Hepatocyte (in vitro differentiated cells): ENCODE data around the gene ENAH. TPM values are rescaled to one million over a fixed set of nuclear protein-coding genes. Genes with fewer than 3 reads are reported as not detected.
"Not testable (repeated sequence)": the region's sequence is repeated elsewhere in the genome, so short reads cannot be mapped to it uniquely, and the experiment has no call there.

Experiments used
- DNase-seq: peaks from one replicate; pipeline ENCODE4 v3.0.0-alpha.2; 2016; ENCODE audit warnings: low spot score
- H2AFZ ChIP-seq: fragments of 200-600 bp; sonication (generic); 2 replicates; pipeline ENCODE4 v1.6.0; 2016; ENCODE audit warnings: antibody characterized with exemption, mild to moderate bottlenecking
- H3K27ac ChIP-seq: fragments of 200-600 bp; sonication (generic); 2 replicates; pipeline ENCODE4 v1.5.1; 2016; ENCODE audit warnings: mild to moderate bottlenecking
- H3K27me3 ChIP-seq: fragments of 200-600 bp; sonication (generic); 2 replicates; pipeline ENCODE4 v1.6.1; 2016
- H3K36me3 ChIP-seq: fragments of 200-600 bp; sonication (generic); replicated peaks from 2 replicates; pipeline ENCODE4 v1.5.1; 2016; ENCODE audit warnings: low read depth; ENCODE audit not compliant: insufficient read depth
- H3K4me1 ChIP-seq: fragments of 200-600 bp; sonication (generic); 2 replicates; pipeline ENCODE4 v1.5.1; 2016; ENCODE audit warnings: mild to moderate bottlenecking, moderate library complexity; ENCODE audit not compliant: insufficient read depth
- H3K4me2 ChIP-seq: fragments of 200-600 bp; sonication (generic); 2 replicates; pipeline ENCODE4 v1.6.0; 2016
- H3K4me3 ChIP-seq: fragments of 200-600 bp; sonication (generic); 2 replicates; pipeline ENCODE4 v1.5.1; 2016; ENCODE audit warnings: mild to moderate bottlenecking
- H3K79me2 ChIP-seq: fragments of 200-600 bp; sonication (generic); 2 replicates; pipeline ENCODE4 v1.6.0; 2017; ENCODE audit warnings: mild to moderate bottlenecking
- H3K9me2 ChIP-seq: fragments of 200-600 bp; sonication (generic); replicated peaks from 2 replicates; pipeline ENCODE4 v1.6.0; 2017; ENCODE audit warnings: mild to moderate bottlenecking; ENCODE audit not compliant: insufficient read depth
- H3K9me3 ChIP-seq: fragments of 200-600 bp; sonication (generic); 2 replicates; pipeline ENCODE4 v1.5.1; 2016; ENCODE audit warnings: low read depth, mild to moderate bottlenecking
- H4K20me1 ChIP-seq: fragments of 200-600 bp; sonication (generic); 2 replicates; pipeline ENCODE4 v1.6.0; 2016; ENCODE audit warnings: mild to moderate bottlenecking; ENCODE audit not compliant: insufficient read depth, poor library complexity, severe bottlenecking
- CTCF ChIP-seq: fragments of 200-600 bp; sonication (generic); IDR thresholded peaks from 2 replicates; pipeline ENCODE4 v1.5.1; 2016; ENCODE audit warnings: antibody characterized with exemption, mild to moderate bottlenecking; ENCODE audit not compliant: poor library complexity
- EZH2 ChIP-seq: fragments of 200-600 bp; sonication (generic); IDR thresholded peaks from 2 replicates; pipeline ENCODE4 v1.6.1; 2016; ENCODE audit warnings: antibody characterized with exemption, mild to moderate bottlenecking, borderline replicate concordance
- EZH2phosphoT487 ChIP-seq: fragments of 200-600 bp; sonication (generic); IDR thresholded peaks from one replicate; pipeline ENCODE4 v1.6.1; 2018; ENCODE audit warnings: antibody characterized with exemption, mild to moderate bottlenecking, low read depth, moderate library complexity; ENCODE audit not compliant: unreplicated experiment, severe bottlenecking
- WGBS: methylation state at CpG from one replicate; pipeline ENCODE4 v1.1.6; 2016; ENCODE audit warnings: low lambda C conversion rate; ENCODE audit errors: missing lambda C conversion rate; 5-methylcytosine and 5-hydroxymethylcytosine counted together
- polyA plus RNA-seq: library from polyadenylated mRNA; unstranded; fragments of >200 nt; fragmentation: Nextera tagmentation; extraction: Ambion mirVana; gene quantifications from 2 replicates; pipeline ENCODE4 v1.2.1, GENCODE V29; 2016
- total RNA-seq: library from RNA; depleted of rRNA; stranded (reverse); fragments of >200 nt; gene quantifications from 2 replicates; pipeline ENCODE4 v1.2.3, GENCODE V29; 2014

ENAH gene
- total and polyA plus RNA-seq, 2 experiments from 2014 or later = 51.3 to 115 TPM

GRCh38 chr1:225642177-225642576 is 10.7 kb downstream of the ENAH start:
- TF ChIP-seq EZH2 = no peak
- no peak for TF ChIP-seq EZH2phosphoT487
- TF ChIP-seq CTCF = no peak
- Histone ChIP-seq H3K36me3 (no peaks in the 10 kb centered on the region), H3K27ac (no peak overlapping the region), H4K20me1 (peaks cover 28% of the 10 kb centered on the region), H3K4me3 (no peak overlapping the region), H3K9me3 (no peaks in the 10 kb centered on the region), H2AFZ (no peak overlapping the region), H3K79me2 (peaks cover 100% of the 10 kb centered on the region), H3K4me2 (no peak overlapping the region), H3K27me3 (no peaks in the 10 kb centered on the region), H3K4me1 (no peaks in the 10 kb centered on the region), H3K9me2 (no peaks in the 10 kb centered on the region)
- DNase-seq = no peak
- WGBS = 79% methylated on average over 4 of the region's 4 CpGs

- H3K36me3 ChIP-seq = no peaks in the 10 kb centered on the region
- H4K20me1 ChIP-seq = peaks cover 29% of the 10 kb centered on the region
- no peak overlapping the region for H3K27ac ChIP-seq
- no peak for TF ChIP-seq CTCF
- no peak for TF ChIP-seq EZH2phosphoT487
- TF ChIP-seq EZH2 = no peak
- H3K4me1 ChIP-seq = no peaks in the 10 kb centered on the region
- H3K9me2 ChIP-seq = no peaks in the 10 kb centered on the region
- no peaks in the 10 kb centered on the region for H3K27me3 ChIP-seq
- H3K9me3 ChIP-seq = no peaks in the 10 kb centered on the region
- H3K79me2 ChIP-seq = peaks cover 100% of the 10 kb centered on the region
- WGBS = 92% methylated on average over 1 of the region's 1 CpG
- H2AFZ ChIP-seq = no peak overlapping the region
- no peak overlapping the region for H3K4me3 ChIP-seq
- DNase-seq = no peak
- no peak overlapping the region for H3K4me2 ChIP-seq
Observed at GRCh38 chr1:225638853-225639252, 14.1 kb downstream of the ENAH start.

- no peak overlapping the region for H3K27ac ChIP-seq
- 100% methylated on average over 3 of the region's 3 CpGs for WGBS
Observed at GRCh38 chr1:225637651-225638199, 15.2 kb downstream of the ENAH start.

GRCh38 chr1:225636992-225637391 is 15.9 kb downstream of the ENAH start:
- not testable (repeated sequence) for H3K4me1 ChIP-seq, H3K4me2 ChIP-seq, H3K27ac ChIP-seq, DNase-seq, H3K36me3 ChIP-seq, H2AFZ ChIP-seq, H3K4me3 ChIP-seq, H3K9me2 ChIP-seq, H3K27me3 ChIP-seq, H3K9me3 ChIP-seq
- WGBS = 93% methylated on average over 8 of the region's 8 CpGs
- Histone ChIP-seq H4K20me1 (peaks cover 27% of the 10 kb centered on the region), H3K79me2 (peaks cover 100% of the 10 kb centered on the region)

More at GRCh38 chr1:225637651-225638199, 15.2 kb downstream of the ENAH start:
- no peak overlapping the region for H3K4me3 ChIP-seq
- no peaks in the 10 kb centered on the region for H3K4me1 ChIP-seq
- no peak overlapping the region for H3K4me2 ChIP-seq
- H3K9me3 ChIP-seq = no peaks in the 10 kb centered on the region
- TF ChIP-seq CTCF (no peak), EZH2phosphoT487 (no peak), EZH2 (no peak)
- no peaks in the 10 kb centered on the region for H3K27me3 ChIP-seq
- no peaks in the 10 kb centered on the region for H3K9me2 ChIP-seq
- H4K20me1 ChIP-seq = peaks cover 27% of the 10 kb centered on the region
- DNase-seq = no peak
- H3K79me2 ChIP-seq = peaks cover 100% of the 10 kb centered on the region
- H2AFZ ChIP-seq = no peak overlapping the region
- H3K36me3 ChIP-seq = no peaks in the 10 kb centered on the region
